Stimulated activated CD8-positive, alpha-beta memory T cell treated with anti-CD3 and anti-CD28 coated beads, Interleukin-4, amount 100 ng/mL, for 24 hours (primary cell): ENCODE measurements around the gene SPAG16.
"Not testable (repeated sequence)": the region's sequence is repeated elsewhere in the genome, so short reads cannot be mapped to it uniquely, and the experiment has no call there.

Source experiments
- DNase-seq: peaks from one replicate; pipeline ENCODE4 v3.0.0-alpha.2; 2020; ENCODE audit warnings: low read depth

Gene SPAG16

DNA sequence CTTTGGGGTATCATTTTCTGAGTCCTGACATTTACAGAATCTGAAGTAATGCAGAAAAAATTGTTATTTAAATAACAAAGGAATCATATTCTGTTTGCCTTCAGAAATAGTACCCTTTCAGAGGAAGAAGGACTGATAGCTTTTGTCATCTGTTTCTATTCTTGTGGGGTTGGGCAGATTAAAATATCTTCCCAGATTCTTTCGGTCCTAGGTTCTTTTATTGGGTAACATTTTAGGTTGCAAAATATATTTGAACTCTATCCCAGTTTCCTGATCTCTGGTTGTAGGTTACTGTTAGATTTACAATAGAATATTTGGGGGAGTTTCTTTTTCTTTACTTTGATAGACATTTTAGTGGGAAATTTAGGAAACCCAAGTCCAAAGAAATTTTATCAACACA lies 550.5 kb downstream of the SPAG16 start:
- DNase-seq, result no peak

- DNase-seq, result no peak
Measured at GRCh38 chr2:213846856-213847255, 562.6 kb downstream of the SPAG16 start.

DNA sequence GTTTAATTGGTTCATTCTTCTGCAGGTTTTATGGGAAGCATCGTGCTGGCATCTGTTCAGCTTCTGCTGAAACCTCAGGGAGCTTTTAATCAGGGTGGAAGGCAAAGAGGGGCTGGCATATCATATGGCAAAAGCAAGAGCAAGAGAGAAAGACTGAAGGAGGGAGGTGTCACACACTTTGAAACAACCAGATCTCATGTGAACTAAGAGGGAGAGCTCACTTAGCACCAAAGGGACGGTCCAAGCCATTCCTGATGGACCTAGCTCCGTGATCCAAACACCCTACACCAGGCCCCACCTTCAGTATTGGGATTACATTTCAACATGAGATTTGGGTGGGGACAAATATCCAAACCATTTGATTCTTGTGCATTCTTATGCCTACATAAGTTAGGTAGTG lies 563.1 kb downstream of the SPAG16 start:
- no peak for DNase-seq

DNA sequence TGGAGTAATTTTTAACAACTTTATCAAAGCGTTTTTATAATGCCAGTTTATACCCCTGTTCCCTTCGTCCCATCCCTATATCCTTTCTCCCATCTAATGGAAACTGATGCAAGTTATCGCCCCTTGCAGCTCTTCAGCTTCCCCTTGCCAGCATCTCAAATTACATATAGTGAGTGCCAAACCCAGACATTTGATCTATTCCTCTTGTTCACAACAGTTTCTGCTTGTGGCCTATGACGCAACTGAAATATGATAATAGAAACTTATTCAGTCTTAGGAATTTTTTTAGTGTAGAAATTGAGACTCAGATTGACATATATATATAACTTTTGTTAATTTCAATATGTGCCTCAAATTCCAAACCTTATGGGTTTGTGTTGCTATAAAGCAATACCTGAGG lies 564.4 kb downstream of the SPAG16 start:
- no peak for DNase-seq

DNA sequence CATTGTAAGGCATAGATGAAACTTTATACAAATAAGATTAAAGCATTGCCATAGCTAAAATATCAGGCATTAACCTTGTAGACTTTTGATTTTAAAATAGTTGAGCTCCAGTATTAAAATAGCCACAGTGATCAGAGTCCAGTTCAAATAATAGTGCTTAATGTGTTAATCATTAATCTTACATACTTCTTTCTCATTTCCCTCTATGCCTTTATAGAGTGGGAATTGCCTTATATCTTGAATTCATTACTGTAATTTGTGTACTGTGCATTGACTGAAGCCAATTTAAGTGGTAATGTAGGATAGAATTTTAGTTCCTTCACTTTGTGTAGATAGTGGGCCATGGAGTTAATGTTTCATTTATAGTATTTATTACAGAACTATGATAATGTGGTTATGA lies 577.4 kb downstream of the SPAG16 start:
- no peak for DNase-seq

DNA sequence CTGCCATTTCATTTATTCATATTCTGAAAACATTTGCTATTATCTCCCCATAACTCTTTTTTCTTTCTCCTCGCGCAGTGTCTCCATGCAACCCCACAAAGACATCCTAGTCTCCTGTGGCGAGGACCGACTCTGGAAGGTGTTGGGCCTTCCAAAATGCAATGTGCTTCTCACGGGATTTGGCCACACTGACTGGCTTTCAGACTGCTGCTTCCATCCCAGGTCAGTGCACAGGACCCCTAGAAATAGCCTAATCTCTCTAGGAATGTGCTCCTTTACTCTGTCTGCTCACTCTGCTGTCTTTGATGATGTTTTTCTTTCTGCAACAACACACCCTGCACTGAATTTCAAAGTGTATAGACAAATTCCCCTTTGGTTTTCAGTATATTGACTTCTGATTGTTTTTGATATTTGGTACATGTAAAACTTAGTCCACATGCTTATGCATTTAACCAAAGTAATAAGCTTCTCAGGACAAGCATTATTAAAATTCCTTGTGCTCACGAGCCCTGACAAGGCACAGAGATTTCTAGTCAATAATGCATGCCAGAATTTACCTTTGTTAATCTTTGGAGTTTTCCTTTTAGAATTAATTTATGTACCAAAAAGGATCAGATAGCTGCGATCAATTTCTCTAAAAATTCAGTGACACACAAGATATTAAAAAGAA lies 578.3 kb downstream of the SPAG16 start:
- no peak for DNase-seq

GRCh38 chr2:213863541-213863940 lies 579.3 kb downstream of the SPAG16 start:
- no peak for DNase-seq

- no peak for DNase-seq
Measured at GRCh38 chr2:213868526-213868925, 584.3 kb downstream of the SPAG16 start.

DNA sequence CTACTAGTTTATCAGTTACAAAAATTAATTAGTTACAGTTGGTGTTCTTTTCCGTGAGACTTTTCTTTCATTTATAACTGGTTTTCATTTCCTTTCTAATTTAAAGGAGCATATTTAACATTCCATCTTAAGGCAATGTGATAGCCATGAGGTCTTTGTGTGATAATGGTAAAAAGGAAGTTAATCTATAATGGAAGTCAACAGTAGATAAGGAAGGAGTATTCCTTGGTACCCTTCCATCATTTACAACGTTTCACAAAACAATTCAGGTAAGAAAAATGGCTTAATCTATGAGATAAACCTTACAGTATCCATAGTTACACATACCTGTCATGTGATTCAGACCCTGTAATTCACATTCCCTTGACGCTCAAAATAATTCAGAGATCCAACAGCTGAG lies 601.2 kb downstream of the SPAG16 start:
- DNase-seq, result no peak

DNA sequence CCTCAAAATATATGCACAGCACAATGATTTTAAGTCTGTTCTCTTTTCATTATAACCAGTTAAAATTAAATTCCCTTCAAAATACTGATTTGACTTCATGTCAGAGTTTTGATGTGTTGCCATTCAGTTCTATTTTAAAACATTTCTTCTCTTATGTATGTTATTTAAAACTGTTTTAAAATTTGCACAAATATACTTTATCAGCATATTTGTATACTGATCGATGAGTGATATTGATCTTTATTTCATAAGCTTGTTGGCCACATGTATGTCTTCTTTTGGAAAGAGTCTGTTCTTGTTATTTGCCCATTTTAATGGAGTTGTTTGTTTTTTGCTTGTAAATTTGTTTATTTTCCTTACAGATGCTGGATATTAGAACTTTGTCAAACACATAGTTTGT lies 630.2 kb downstream of the SPAG16 start:
- no peak for DNase-seq

- no peak for DNase-seq
Measured at GRCh38 chr2:213920014-213920413, 635.8 kb downstream of the SPAG16 start.

- DNase-seq, result no peak
Measured at GRCh38 chr2:213923543-213923942, 639.3 kb downstream of the SPAG16 start.

GRCh38 chr2:213934560-213934959 lies 650.3 kb downstream of the SPAG16 start:
- DNase-seq, result no peak

GRCh38 chr2:213958086-213958485 lies 673.8 kb downstream of the SPAG16 start:
- no peak for DNase-seq

DNA sequence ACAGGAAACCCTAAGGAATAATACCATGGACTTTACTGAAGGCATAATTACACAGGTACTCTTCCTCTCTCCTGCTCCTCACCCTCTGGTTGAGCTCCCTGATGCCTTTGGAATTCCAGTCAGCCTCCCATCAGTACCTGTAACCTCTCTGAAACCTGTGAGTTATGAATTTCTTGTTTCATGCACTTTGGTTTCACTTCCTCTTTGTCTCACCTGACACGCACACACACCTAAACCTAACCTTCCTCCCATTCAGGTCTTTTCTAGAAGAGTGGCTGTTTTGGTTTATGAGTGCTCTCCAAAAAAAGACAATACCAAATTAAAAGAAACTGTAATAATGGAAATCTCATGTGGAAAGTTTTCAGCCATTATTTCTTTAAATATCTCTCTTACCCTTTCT lies 675.3 kb downstream of the SPAG16 start:
- no peak for DNase-seq

DNA sequence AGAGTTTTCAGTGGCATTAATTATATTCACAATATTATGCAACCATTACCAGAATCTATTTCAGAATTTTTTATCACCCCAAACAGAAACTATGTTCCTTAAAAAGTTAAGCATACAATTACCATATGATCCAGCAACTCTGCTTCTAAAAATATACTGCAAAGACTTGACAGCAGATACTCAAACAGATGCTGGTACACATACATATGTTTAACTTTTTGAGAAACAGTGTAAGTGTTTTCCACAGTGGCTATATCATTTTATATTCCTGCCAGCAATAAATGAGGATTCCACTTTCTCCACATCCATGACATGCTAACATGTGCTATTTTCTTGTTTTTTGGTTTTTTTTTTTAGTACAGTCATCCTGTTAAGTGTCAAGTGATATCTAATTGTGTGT lies 687.3 kb downstream of the SPAG16 start:
- no peak for DNase-seq

GRCh38 chr2:213980883-213981282 lies 696.6 kb downstream of the SPAG16 start:
- DNase-seq, result no peak

DNA sequence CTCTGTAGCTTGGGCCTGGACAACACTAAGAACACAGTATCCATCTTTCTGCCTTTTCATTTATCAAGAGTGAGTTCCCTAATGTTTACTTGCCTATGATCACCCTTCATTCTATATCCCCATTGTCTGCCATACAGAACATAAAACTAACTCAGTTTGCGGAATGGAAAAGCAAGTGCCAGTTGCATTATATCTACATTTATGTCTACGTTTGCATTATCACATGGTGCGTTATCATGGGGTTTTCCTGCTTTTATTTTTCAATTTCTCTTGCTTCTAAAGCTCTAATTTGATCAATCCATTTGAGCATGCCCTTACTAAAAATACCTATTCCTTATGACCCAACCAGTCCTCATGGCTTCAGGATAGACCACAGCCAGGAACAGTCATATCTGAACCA lies 704.9 kb downstream of the SPAG16 start:
- DNase-seq, result no peak

GRCh38 chr2:213991453-213992108 lies 707.3 kb downstream of the SPAG16 start:
- DNase-seq, result no peak

DNA sequence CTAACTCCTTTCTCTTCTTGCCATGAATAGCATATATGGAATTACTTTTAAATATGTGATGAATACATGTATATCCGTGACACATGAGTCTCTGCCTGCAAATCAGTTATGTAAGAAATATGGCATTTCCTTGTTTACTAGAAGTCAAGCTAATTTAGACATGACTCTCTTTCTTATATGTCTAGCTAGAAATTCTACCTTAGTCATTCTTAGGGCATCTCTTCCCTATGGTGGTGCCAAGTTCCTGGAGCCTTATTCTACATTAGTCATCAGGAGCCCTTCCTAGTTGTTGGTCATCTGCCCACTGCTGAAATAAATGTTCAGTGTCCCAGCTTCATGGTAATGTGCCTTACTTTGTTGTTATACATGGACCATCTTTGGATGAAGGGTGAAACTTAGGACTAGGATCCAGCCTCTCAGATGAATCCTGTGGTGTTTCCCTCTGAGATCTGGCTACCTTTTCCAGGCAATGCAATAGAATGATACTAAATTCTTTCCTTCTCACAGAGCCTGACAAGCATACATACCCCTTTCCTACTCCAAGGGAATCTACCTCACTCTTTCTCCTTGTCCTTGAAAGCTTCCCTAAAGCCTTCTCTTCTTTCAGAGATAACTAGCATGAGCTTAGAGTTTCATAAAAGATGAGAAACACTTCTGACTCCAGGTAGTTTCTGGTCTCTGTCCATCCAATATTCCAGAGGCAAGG lies 711.3 kb downstream of the SPAG16 start:
- no peak for DNase-seq

- DNase-seq, result not testable (repeated sequence)
Measured at GRCh38 chr2:213998976-213999375, 714.7 kb downstream of the SPAG16 start.

GRCh38 chr2:214004463-214004862 lies 720.2 kb downstream of the SPAG16 start:
- DNase-seq, result no peak

- DNase-seq, result no peak
Measured at GRCh38 chr2:214005337-214005736, 721.1 kb downstream of the SPAG16 start.
